Effector memory CD4-positive, alpha-beta T cell (primary cell): Measurements from ENCODE around the gene ACAA1.

ENCODE experiments used
- DNase-seq, 3 donors: peaks; one replicate each; pipeline ENCODE4 v3.0.0-alpha.2; 2020
- H3K27ac ChIP-seq: 2 replicates; pipeline ENCODE4 v1.7.0; 2013; ENCODE audit warnings: mild to moderate bottlenecking, low read length, moderate library complexity; ENCODE audit not compliant: insufficient read depth, poor library complexity, severe bottlenecking
- H3K27me3 ChIP-seq: replicated peaks from 2 replicates; pipeline ENCODE4 v1.7.0; 2013; ENCODE audit warnings: mild to moderate bottlenecking, low read length; ENCODE audit not compliant: insufficient read depth, control insufficient read depth, poor library complexity, severe bottlenecking
- H3K36me3 ChIP-seq: 2 replicates; pipeline ENCODE4 v1.7.0; 2013; ENCODE audit warnings: mild to moderate bottlenecking, low read length, moderate library complexity; ENCODE audit not compliant: control insufficient read depth, insufficient read depth
- H3K4me1 ChIP-seq: 2 replicates; pipeline ENCODE4 v1.7.0; 2013; ENCODE audit warnings: low read length, mild to moderate bottlenecking; ENCODE audit not compliant: control insufficient read depth, insufficient read depth, poor library complexity, severe bottlenecking
- H3K4me3 ChIP-seq: 2 replicates; pipeline ENCODE4 v1.7.0; 2013; ENCODE audit warnings: low read length, low read depth, mild to moderate bottlenecking; ENCODE audit not compliant: insufficient read depth, poor library complexity, severe bottlenecking
- H3K9me3 ChIP-seq: 2 replicates; pipeline ENCODE4 v1.7.0; 2013; ENCODE audit warnings: mild to moderate bottlenecking, low read length, moderate library complexity; ENCODE audit not compliant: control insufficient read depth

The ACAA1 gene

DNA sequence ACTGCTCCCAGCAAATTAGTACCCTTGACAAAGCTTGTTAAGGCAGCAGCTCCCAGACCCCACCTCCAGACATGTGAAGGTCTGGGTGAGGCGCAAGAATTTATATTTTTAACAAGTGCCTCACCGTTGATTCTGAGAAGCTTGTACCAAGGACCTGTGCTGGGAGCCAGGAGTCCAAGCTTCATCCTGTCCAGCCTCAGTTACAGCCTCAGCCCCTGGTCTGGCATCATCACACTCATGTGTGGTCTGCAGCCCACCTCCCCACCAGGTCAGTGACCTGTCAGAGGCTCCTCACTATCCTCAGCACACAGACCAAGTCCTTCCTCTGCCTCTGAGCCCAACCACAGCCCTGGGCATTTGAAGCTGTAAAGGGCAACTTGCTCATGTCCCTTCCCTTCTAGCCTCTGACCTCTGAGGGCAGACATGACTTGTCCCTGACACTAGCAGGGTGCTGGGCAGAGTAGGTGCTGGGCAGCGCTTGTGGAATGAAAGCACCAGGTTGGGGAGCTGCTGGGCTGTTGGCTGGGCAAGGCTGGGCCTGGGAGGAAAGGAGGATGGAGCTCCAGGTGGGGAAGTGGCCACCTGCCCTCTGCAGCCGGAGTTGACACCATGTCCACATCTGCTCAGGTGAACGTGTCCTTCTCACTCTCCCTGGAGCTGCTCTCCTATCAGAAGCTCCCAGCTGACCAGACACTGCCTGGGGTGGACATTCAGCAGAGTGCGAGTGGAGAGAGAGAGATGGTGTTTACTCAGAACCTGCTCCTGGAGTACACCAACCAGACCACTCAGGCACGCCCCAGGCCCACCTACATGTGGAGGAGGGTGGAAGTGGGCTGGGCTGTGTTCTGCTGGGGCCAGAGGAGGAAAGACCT, 16.9 kb downstream of the ACAA1 start:
- H3K9me3 ChIP-seq: no peaks in the 10 kb centered on the region
- H3K27ac ChIP-seq: no peak overlapping the region
- DNase-seq: no peak
- H3K36me3 ChIP-seq: peaks cover 41% of the 10 kb centered on the region
- H3K4me1 ChIP-seq: no peaks in the 10 kb centered on the region
- H3K27me3 ChIP-seq: no peaks in the 10 kb centered on the region
- no peak overlapping the region for H3K4me3 ChIP-seq

GRCh38 chr3:38119248-38119544, 17.7 kb downstream of the ACAA1 start:
- DNase-seq: no peak
- Histone ChIP-seq H3K36me3 (peaks cover 32% of the 10 kb centered on the region), H3K4me1 (no peaks in the 10 kb centered on the region)

DNA sequence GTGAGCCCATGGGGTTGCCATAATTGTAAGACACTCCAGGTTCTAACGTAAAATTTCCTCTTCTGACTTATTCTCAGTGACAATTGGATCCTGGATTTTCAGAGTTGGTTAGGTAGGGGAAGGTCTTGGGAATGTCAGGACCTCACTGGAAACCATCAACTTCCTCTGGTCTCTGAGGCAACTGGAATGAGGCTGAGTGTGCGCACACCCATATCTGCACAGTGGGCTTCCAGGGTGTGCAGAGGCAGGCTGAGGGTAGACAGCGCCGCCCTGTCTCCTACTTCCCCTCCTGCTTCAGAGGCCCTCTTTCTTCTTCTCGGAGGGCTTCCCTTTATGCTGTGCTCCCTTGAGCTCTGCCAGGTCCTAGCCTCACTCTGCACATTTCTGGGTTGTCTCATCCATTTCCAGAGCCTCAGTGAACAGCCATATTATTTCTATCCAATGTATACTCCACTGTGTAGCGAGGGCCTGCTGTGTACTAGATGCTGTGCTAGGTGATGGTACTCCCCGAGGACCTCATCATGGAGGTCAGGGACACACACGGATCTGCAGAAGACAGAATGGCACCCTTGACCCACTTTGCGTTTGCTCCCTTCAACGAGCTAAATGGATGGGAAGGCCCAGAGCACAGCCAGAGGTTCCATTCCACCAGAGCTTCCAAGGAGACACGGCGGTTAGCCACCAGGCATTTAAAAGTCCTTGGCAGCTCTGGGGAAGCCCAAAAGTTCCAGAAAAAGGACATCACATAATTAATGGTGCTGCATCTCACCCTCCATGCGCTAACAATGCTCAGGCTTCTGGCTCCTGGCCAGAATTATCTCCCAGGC, 18.3 kb downstream of the ACAA1 start:
- DNase-seq: no peak
- Histone ChIP-seq H3K36me3 (peaks cover 30% of the 10 kb centered on the region), H3K27ac (no peak overlapping the region), H3K4me3 (no peak overlapping the region), H3K4me1 (no peaks in the 10 kb centered on the region), H3K9me3 (no peaks in the 10 kb centered on the region), H3K27me3 (no peaks in the 10 kb centered on the region)

More at GRCh38 chr3:38119248-38119544, 17.7 kb downstream of the ACAA1 start:
- H3K9me3 ChIP-seq: no peaks in the 10 kb centered on the region
- no peak overlapping the region for H3K27ac ChIP-seq
- no peaks in the 10 kb centered on the region for H3K27me3 ChIP-seq
- H3K4me3 ChIP-seq: no peak overlapping the region

- peaks cover 24% of the 10 kb centered on the region for H3K36me3 ChIP-seq
- H3K4me3 ChIP-seq: no peak overlapping the region
- no peaks in the 10 kb centered on the region for H3K27me3 ChIP-seq
These were observed 19.0 kb downstream of the ACAA1 start for GRCh38 chr3:38117748-38118420.

GRCh38 chr3:38117163-38117716, 19.7 kb downstream of the ACAA1 start:
- Histone ChIP-seq H3K36me3 (peaks cover 19% of the 10 kb centered on the region), H3K27ac (no peak overlapping the region), H3K4me1 (no peaks in the 10 kb centered on the region), H3K4me3 (no peak overlapping the region), H3K9me3 (no peaks in the 10 kb centered on the region), H3K27me3 (no peaks in the 10 kb centered on the region)
- DNase-seq: no peak

More at GRCh38 chr3:38117748-38118420, 19.0 kb downstream of the ACAA1 start:
- Histone ChIP-seq H3K9me3 (no peaks in the 10 kb centered on the region), H3K4me1 (no peaks in the 10 kb centered on the region), H3K27ac (no peak overlapping the region)
- DNase-seq: peak; percentile 40 to 46 (median 44)

DNA sequence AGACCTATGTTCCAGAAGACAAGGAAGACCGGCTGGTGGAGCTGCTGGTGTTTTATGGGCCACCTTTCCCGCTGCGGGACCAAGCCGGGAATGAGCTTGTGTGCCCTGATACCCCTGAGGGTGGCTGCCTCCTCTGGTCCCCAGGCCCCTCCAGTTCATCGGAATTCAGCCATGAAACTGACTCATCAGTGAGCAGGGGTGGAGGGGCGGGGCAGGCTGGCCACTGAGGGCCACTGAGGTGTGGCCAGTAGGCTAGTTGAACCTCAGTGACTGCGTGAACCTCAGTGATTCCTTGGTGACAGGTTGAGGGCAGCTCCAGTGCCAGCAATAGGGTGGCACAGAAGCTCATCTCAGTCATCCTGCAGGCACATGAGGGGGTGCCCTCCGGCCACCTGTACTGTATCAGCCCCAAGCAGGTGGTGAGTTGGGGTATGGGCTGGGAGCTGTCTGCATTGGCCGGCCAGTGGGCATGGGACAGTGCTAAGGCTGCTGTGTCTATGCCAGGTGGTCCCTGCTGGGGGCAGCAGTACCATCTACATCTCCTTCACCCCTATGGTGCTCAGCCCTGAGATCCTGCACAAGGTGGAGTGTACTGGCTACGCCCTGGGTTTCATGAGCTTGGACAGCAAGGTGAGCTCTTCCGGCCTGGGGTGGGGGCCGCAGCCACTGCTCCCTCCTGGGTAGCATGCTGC, 20.3 kb downstream of the ACAA1 start:
- Histone ChIP-seq H3K9me3 (no peaks in the 10 kb centered on the region), H3K36me3 (peaks cover 13% of the 10 kb centered on the region), H3K4me1 (no peaks in the 10 kb centered on the region), H3K4me3 (no peak overlapping the region), H3K27ac (no peak overlapping the region), H3K27me3 (no peaks in the 10 kb centered on the region)
- no peak for DNase-seq

GRCh38 chr3:38115645-38116427, 21.1 kb downstream of the ACAA1 start:
- Histone ChIP-seq H3K9me3 (no peaks in the 10 kb centered on the region), H3K27me3 (no peaks in the 10 kb centered on the region), H3K36me3 (peaks cover 5% of the 10 kb centered on the region), H3K4me3 (no peak overlapping the region), H3K4me1 (no peaks in the 10 kb centered on the region), H3K27ac (no peak overlapping the region)
- no peak for DNase-seq

DNA sequence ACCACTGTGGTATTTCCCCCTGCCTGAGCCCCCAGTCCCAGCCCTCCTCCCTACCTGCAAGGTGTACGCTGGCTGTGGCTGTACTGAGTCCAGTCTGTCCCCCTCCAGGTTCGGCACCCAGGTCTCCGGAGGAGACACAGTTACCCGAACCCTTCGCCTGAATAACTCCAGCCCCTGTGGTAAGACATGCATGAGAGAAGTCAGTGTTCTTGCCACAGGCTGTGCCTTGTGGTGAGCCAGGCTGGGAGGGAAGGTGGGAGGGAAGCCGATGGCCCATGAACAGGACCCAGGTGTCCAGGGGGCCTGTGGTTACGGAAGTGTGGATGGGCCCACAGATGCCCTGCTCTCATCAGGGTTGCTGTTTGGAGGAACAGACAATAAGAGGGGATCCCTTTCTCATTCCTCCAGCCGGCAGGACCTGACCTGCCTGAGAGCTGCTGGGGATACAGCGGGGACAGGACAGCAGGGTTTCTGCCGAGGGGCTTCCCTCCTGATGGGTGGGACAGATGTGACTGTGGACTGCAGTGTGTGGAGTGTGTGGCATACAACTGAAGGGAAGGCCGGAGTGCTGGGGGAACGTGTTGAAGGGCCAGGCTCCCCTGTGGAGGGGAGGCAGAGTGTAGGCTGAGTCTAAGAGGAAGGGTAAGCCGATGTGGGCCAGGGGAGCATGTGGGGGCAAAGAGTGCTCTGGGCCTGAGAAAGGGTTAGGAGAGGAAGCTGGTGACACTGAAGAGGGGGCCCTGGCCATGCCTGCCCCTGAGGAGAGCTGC, 21.9 kb downstream of the ACAA1 start:
- Histone ChIP-seq H3K4me1 (no peaks in the 10 kb centered on the region), H3K36me3 (no peaks in the 10 kb centered on the region), H3K9me3 (no peaks in the 10 kb centered on the region), H3K27ac (no peak overlapping the region), H3K27me3 (no peaks in the 10 kb centered on the region), H3K4me3 (no peak overlapping the region)
- no peak for DNase-seq
